IMR-90 (cell line): Measurements from ENCODE around the gene RHBDD1. TPM values are rescaled to one million over a fixed set of nuclear protein-coding genes. Genes with fewer than 3 reads are reported as not detected.

Source experiments
- ATAC-seq: fragments of 200-7000 bp; cut with Tn5 transposase; 2 replicates; pipeline ENCODE4 v1.9.1; 2020; ENCODE audit warnings: low read depth, mild to moderate bottlenecking, moderate library complexity
- BruUV-seq: library from RNA; stranded (reverse); fragments of 400-500 nt; replicated peaks from 2 replicates; lab custom pipeline; 2021; lab: Mats Ljungman, UMichigan
- CTCF ChIA-PET: fragments of 300-600 bp; formaldehyde crosslinking; extraction: SDS; loops from one replicate; lab custom pipeline; 2021; ENCODE audit warnings: antibody characterized with exemption; lab: Yijun Ruan, JAX
- POLR2A ChIA-PET: fragments of 300-600 bp; sonication (Branson Sonifier 250); formaldehyde crosslinking; loops from one replicate; lab custom pipeline; 2022; ENCODE audit warnings: antibody characterized with exemption; ENCODE audit not compliant: unreplicated experiment; lab: Charles Lee
- DNase-seq: peaks from one replicate; pipeline ENCODE4 v3.0.0; 2013
- H2AFZ ChIP-seq: replicated peaks from 2 replicates; pipeline ENCODE3; 2013; ENCODE audit warnings: low read length, mild to moderate bottlenecking; ENCODE audit not compliant: poor library complexity
- H2AK5ac ChIP-seq: 2 replicates; pipeline ENCODE4 v1.6.1; 2013; ENCODE audit warnings: low read depth, low read length, inconsistent platforms
- H2AK9ac ChIP-seq: replicated peaks from 2 replicates; pipeline ENCODE3; 2013; ENCODE audit warnings: mild to moderate bottlenecking, low read depth, low read length, moderate library complexity; ENCODE audit not compliant: poor library complexity
- H2BK120ac ChIP-seq: 2 replicates; pipeline ENCODE4 v1.6.1; 2013; ENCODE audit warnings: low read depth, low read length, inconsistent platforms
- H2BK15ac ChIP-seq: 3 replicates; pipeline ENCODE4 v1.6.1; 2013; ENCODE audit warnings: low read depth, low read length, inconsistent platforms
- H2BK20ac ChIP-seq: 2 replicates; pipeline ENCODE4 v1.6.1; 2013; ENCODE audit warnings: low read depth, mild to moderate bottlenecking, inconsistent platforms, low read length, moderate library complexity
- H2BK5ac ChIP-seq: 2 replicates; pipeline ENCODE4 v1.6.1; 2013; ENCODE audit warnings: mild to moderate bottlenecking, low read depth, low read length, inconsistent platforms; ENCODE audit not compliant: poor library complexity, severe bottlenecking
- H3K14ac ChIP-seq: replicated peaks from 2 replicates; pipeline ENCODE4 v1.6.1; 2013; ENCODE audit warnings: low read depth, low read length, inconsistent platforms
- H3K18ac ChIP-seq: 2 replicates; pipeline ENCODE4 v1.6.1; 2013; ENCODE audit warnings: low read depth, low read length, control low read depth
- H3K23ac ChIP-seq: 2 replicates; pipeline ENCODE4 v1.6.1; 2013; ENCODE audit warnings: low read depth, low read length, inconsistent platforms
- H3K27ac ChIP-seq: 2 replicates; pipeline ENCODE4 v1.5.1; 2013; ENCODE audit warnings: mild to moderate bottlenecking, control low read depth, low read length; ENCODE audit not compliant: insufficient read depth
- H3K27me3 ChIP-seq: 2 replicates; pipeline ENCODE4 v1.6.1; 2013; ENCODE audit warnings: low read length; ENCODE audit not compliant: control insufficient read depth, insufficient read depth
- H3K36me3 ChIP-seq: 2 replicates; pipeline ENCODE4 v1.6.1; 2013; ENCODE audit warnings: low read length, mixed read lengths; ENCODE audit not compliant: control insufficient read depth, insufficient read depth
- H3K4ac ChIP-seq: 2 replicates; pipeline ENCODE4 v1.6.1; 2013; ENCODE audit warnings: low read depth, low read length, inconsistent platforms
- H3K4me1 ChIP-seq: 2 replicates; pipeline ENCODE4 v1.6.1; 2013; ENCODE audit warnings: low read length, mixed read lengths; ENCODE audit not compliant: control insufficient read depth, insufficient read depth
- H3K4me2 ChIP-seq: 2 replicates; pipeline ENCODE4 v1.6.1; 2013; ENCODE audit warnings: low read depth, mild to moderate bottlenecking, control low read depth, low read length, moderate library complexity
- H3K4me3 ChIP-seq: 2 replicates; pipeline ENCODE4 v1.5.1; 2013; ENCODE audit warnings: low read depth, mild to moderate bottlenecking, control low read depth, low read length, moderate library complexity; ENCODE audit not compliant: insufficient read depth
- H3K56ac ChIP-seq: 2 replicates; pipeline ENCODE4 v1.6.1; 2013; ENCODE audit warnings: low read length, inconsistent platforms; ENCODE audit not compliant: insufficient read depth; ENCODE audit errors: extremely low read depth
- H3K79me1 ChIP-seq, 2 experiments: 2 replicates each; pipeline ENCODE4 v1.6.1; 2013; ENCODE audit warnings: low read length in 2 of 2, inconsistent platforms in 1 of 2, low read depth in 1 of 2
- H3K9ac ChIP-seq: 2 replicates; pipeline ENCODE4 v1.6.1; 2013; ENCODE audit warnings: low read depth, low read length, control low read depth
- H3K9me1 ChIP-seq: 2 replicates; pipeline ENCODE4 v1.6.1; 2013; ENCODE audit warnings: low read length, inconsistent platforms; ENCODE audit not compliant: insufficient read depth
- H3K9me3 ChIP-seq: 2 replicates; pipeline ENCODE4 v1.6.1; 2013; ENCODE audit warnings: low read length; ENCODE audit not compliant: control insufficient read depth, insufficient read depth
- H4K20me1 ChIP-seq: 2 replicates; pipeline ENCODE4 v1.6.1; 2013; ENCODE audit warnings: low read length, inconsistent platforms; ENCODE audit not compliant: insufficient read depth
- H4K5ac ChIP-seq: 2 replicates; pipeline ENCODE4 v1.6.1; 2013; ENCODE audit warnings: mild to moderate bottlenecking, low read depth, low read length, control low read depth
- H4K8ac ChIP-seq, 2 experiments: 2 replicates each; pipeline ENCODE4 v1.6.1; 2013; ENCODE audit warnings: low read depth in 2 of 2, low read length in 2 of 2, control low read depth in 1 of 2, inconsistent platforms in 1 of 2
- H4K91ac ChIP-seq: 2 replicates; pipeline ENCODE4 v1.6.1; 2013; ENCODE audit warnings: low read depth, low read length, inconsistent platforms; ENCODE audit not compliant: insufficient read depth
- CEBPB ChIP-seq: IDR thresholded peaks from 2 replicates; pipeline ENCODE4 v1.6.1; 2012; ENCODE audit warnings: low read depth, low read length, improper control_type of control experiment
- FOS ChIP-seq: fragments of 150-350 bp; IDR thresholded peaks from 2 replicates; pipeline ENCODE4 v1.6.1; 2016; ENCODE audit warnings: low read depth, low read length
- RAD21 ChIP-seq: IDR thresholded peaks from 2 replicates; pipeline ENCODE4 v1.6.1; 2012; ENCODE audit warnings: low read length, improper control_type of control experiment
- WGBS, 2 experiments: methylation state at CpG; one replicate each; pipeline versions ENCODE4 v1.1.5 to v1.1.7; 2013; ENCODE audit warnings: missing lambda C conversion rate in 2 of 2; ENCODE audit not compliant: insufficient read length in 1 of 2; ENCODE audit errors: extremely low coverage in 2 of 2; 5-methylcytosine and 5-hydroxymethylcytosine counted together
- dilution Hi-C: fragments of 300-500 bp; cut with HindIII; formaldehyde crosslinking; loops from one replicate; pipeline ENCODE4 v1.14.3; 2018; ENCODE audit warnings: low sequenced_read_pairs; ENCODE audit not compliant: unreplicated experiment
- in situ Hi-C: fragments of 300-500 bp; cut with MboI; formaldehyde crosslinking; loops from 3 replicates; pipeline ENCODE4 v1.14.3; 2019; ENCODE audit warnings: low sequenced_read_pairs, inconsistent platforms, mixed read lengths
- intact Hi-C: fragments of 100-400 bp; cut with micrococcal nuclease; formaldehyde crosslinking; loops from 2 replicates; pipeline ENCODE4 v1.10.0; 2022
- polyA plus RNA-seq, 3 experiments: library from polyadenylated mRNA; depleted of rRNA; stranded (reverse); fragments of >200 nt; gene quantifications; 2 replicates each; pipeline ENCODE4 v1.2.3, GENCODE V29; 2012; ENCODE audit warnings: low replicate concordance in 1 of 3
- total RNA-seq: library from RNA; depleted of rRNA; stranded (reverse); fragments of >200 nt; gene quantifications from 2 replicates; pipeline ENCODE4 v1.2.3, GENCODE V29; 2012

RHBDD1 gene
- total and polyA plus RNA-seq, 2 of the 4 experiments (the other 2 are of a cell fraction) = 9.7 to 14.0 TPM

DNA sequence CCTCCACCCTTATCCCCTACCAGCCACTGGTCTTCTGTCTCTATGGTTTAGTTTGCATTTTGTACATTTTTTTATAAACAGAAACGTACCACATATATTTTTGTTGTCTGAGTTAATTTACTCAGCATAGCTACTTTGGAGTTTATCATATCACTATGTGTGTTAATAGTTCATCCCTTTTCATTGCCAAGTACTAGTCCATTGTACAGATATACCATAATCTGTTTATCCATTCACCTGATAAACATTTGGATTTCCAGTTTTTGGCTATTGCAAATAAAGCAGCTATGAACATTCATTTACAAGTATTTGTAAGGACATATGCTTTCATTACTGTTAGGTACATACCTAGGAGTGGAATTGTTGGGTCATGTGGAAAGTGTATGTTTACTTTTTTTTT is 123.6 kb downstream of the RHBDD1 start:
- no peak overlapping the region for H2BK20ac ChIP-seq
- no peak overlapping the region for H3K9ac ChIP-seq
- in situ Hi-C loops = no loop called here
- no peak overlapping the region for H3K4me2 ChIP-seq
- H3K36me3 ChIP-seq = no peaks in the 10 kb centered on the region
- H2BK5ac ChIP-seq = no peak overlapping the region
- H3K27me3 ChIP-seq = no peaks in the 10 kb centered on the region
- intact Hi-C loops = no loop called here
- no peak for TF ChIP-seq RAD21
- TF ChIP-seq CEBPB = no peak
- no peak for TF ChIP-seq FOS
- no peak overlapping the region for H2BK15ac ChIP-seq
- POLR2A ChIA-PET = no interaction called here
- H2AK5ac ChIP-seq = no peak overlapping the region
- CTCF ChIA-PET = interaction anchor here (0.7 kb wide), 1 partner anchor 13 kb away, joined by 4 read pairs; no protein-coding TSS in a partner anchor
- no peak overlapping the region for H4K5ac ChIP-seq
- DNase-seq (no peak), ATAC-seq (no peak)
- H3K79me1 ChIP-seq = 0 out of 4 replicates have a peak, but pooled peaks cover 0 to 4% of the 10 kb centered on the region in 2 experiments
- no CpG with 5 or more reads among the region's 1 CpG for WGBS, 2 experiments
- H4K20me1 ChIP-seq = no peaks in the 10 kb centered on the region
- H3K27ac ChIP-seq = no peak overlapping the region
- H4K8ac ChIP-seq = no peak overlapping the region
- H3K56ac ChIP-seq = no peak overlapping the region
- no peak overlapping the region for H2AK9ac ChIP-seq
- H3K14ac ChIP-seq = no peak overlapping the region
- no peak overlapping the region for H3K4ac ChIP-seq
- H4K91ac ChIP-seq = no peak overlapping the region
- dilution Hi-C loops = no loop called here
- no peaks in the 10 kb centered on the region for H3K9me3 ChIP-seq
- peaks cover 2% of the 10 kb centered on the region; the same call in 1 of the 2 replicates for H3K4me1 ChIP-seq
- H2BK120ac ChIP-seq = no peak overlapping the region
- no peak overlapping the region for H3K4me3 ChIP-seq
- no peak overlapping the region for H3K23ac ChIP-seq
- H2AFZ ChIP-seq = no peak overlapping the region
- no TSS peak for BruUV-seq
- no peaks in the 10 kb centered on the region for H3K9me1 ChIP-seq
- no peak overlapping the region for H3K18ac ChIP-seq
